OCI-M1 (cell line): Measurements from ENCODE around the gene ERICH6.
A peak's percentile ranks its signal among the peaks of the same experiment; 100 is the strongest.

Experiments
- DNase-seq: peaks from one replicate; lab custom pipeline; 2025; lab: John Stamatoyannopoulos, UW

The ERICH6 gene

DNA sequence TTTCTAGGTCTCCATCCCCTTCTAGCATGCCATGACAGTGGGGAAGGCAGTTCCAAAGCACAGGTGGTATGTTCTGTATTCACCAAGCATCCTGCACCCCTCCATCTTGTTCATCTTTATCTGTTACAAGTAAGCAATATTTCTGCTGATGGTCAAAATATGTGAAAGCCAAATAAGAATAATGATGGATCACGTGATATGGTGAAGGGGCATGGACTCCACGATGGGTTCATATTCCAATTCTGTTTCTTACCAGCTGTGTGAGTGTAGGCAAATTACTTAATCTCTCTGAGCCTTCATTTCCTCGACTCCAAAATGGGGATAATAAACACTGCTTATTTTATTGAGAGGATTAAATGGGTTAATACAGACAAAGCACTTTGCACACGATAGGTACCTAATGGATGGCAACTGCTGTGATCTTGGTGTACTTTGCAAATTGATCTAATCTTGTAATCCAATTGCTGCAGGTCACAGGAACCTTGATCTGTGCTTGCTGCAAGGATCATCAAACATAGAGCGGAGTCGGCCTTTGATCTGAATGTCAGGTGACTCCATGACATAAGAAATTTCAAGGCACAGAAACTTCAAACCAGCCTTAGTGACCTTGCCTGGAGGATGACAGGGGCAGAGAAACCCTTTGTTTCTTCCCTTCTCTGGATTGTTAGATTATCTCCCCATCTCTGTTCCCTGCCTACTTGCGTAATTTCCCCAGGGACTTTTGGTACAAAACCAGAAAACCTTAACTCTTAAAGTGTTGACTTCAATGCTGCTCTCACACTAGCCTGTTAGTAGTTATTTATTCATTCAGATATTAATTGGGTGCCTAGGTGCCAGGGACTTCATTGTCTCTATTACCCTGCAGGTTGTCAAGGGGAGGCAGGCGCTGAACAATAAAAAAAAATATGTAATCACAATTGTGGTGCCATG, 33.4 kb upstream of the ERICH6 start:
- peak; percentile 42 for DNase-seq

DNA sequence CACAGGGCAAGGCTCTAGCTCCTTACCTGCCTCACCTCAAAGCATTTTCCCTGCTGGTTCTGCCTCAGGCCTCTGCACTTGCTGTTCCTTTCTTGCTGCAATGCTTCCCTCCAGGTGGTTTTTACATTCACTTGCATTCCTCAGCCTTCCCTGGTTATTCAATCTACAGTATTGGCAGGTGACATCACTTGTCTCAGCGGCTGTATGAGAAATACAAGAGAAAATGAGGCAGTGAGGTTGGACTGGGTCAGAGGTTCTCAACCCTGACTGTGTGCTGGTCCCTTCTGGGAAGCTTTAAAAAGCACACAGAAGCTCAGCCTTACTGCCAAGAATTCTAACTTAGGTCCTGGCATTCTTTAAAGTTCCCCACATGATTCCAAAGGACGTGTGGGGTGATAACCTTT, 32.6 kb upstream of the ERICH6 start:
- no peak for DNase-seq

DNA sequence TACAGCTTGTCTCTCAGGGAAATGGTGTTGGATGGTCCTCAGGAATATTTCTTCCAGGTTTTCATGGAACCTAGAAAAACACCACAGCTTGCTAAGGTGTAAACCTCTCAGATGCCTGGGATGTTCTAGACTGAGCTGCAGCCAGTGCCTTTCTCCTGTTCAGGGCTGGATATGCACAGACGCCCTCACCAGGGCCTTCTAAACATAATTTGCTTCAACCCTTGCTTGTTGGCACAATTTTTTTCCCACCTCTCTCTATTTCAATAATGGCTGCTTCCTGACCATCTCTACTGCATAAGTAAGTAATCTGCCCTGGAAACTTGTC, 31.0 kb upstream of the ERICH6 start:
- no peak for DNase-seq

DNA sequence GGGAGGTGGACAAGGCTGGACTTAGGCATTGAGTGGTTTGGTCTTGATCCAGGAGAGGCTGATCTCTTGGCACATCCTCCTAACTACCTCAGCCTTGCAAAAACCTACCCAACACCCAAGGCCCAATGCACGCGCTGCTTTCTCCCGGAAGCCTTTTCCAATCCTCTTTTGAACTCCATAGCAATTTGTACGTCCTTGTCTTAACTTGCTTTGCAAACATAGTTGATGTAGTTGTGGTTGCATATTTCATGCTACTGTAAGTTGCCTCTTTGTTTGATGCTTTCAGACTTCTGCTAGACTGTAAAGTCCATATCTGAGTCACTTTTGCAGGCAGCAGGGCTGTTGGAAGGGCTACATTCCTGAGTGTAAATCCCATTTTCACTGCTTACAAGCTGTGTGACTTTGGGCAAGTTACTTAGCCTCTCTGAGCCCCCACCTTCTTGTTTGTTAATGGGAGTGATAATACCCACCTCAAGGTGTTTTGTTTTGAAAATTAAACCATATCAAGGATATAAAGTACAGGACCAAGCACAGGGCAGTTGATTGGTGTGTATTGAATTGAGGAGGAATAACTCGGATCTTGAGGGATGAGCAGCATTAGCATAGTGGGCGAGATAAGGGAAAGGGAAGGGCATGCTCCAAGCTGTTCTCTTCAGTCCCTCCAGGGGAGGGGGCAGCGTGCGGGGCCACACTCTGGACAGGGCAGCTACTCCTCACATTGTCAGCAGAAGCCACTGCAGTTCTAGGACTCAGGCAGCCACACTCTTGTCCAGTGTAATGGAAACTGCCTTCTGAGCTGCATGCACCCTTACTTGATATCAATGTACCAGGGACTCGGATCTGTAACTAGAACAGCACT, 30.4 kb upstream of the ERICH6 start:
- DNase-seq = peak; percentile 49

DNA sequence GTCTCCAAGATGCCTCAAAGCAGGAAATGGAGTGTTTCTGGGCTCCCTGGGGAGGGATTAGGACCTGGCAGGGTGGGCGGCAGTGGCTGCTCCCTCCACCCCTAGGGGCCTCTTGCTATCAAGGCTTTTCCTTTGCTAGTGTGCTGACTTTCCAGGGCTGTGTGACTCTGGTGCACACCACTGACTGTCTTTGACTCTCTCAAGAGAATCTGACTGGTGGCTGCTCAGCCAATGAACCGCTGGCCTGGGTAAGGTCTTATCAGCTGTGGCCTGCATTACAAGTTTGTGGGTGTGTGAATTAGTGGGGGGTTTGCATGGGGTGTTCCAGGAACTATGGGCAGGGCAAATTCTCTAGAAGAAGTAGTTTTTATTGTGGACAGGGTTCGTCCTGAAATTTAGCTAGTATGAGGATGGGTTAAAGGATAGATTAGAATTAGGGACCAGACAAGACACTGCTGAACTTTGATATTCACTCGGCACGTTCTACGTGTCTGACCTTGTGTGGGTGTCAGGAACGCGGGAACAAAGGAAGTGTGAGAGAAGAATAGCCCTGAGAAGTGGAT, 29.7 kb upstream of the ERICH6 start:
- DNase-seq = peak; percentile 91

DNA sequence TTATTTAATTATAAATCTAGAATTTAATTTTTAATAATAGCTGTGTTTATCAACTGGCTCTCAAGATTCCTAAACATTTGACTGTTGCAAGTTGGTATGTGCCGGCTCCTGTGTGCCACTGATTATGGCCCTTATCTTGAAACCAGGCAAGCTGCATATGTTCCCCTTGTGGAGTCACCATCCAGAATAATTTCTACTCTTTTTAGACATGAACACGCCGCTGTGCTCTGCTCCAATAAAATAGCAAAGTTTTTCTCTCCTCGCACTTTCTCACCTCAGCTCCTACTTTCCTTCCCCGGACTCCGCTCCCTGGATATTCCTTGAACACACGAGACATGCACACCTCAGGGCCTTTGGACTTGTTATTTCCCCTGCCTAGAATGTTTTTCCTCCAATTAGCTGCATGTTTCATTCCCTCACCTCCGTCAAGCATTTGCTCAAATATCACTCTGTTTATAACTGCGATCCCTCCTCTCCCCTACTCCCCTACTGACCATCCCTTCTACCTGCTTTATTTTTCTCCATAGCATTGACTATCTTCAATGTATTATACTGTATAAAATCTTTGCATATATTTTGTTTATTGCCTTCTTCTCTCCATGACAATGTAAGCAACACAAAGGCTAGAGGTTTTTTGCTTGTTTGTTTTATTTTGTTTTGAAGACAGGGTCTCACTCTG, 26.1 kb upstream of the ERICH6 start:
- peak; percentile 87 for DNase-seq

DNA sequence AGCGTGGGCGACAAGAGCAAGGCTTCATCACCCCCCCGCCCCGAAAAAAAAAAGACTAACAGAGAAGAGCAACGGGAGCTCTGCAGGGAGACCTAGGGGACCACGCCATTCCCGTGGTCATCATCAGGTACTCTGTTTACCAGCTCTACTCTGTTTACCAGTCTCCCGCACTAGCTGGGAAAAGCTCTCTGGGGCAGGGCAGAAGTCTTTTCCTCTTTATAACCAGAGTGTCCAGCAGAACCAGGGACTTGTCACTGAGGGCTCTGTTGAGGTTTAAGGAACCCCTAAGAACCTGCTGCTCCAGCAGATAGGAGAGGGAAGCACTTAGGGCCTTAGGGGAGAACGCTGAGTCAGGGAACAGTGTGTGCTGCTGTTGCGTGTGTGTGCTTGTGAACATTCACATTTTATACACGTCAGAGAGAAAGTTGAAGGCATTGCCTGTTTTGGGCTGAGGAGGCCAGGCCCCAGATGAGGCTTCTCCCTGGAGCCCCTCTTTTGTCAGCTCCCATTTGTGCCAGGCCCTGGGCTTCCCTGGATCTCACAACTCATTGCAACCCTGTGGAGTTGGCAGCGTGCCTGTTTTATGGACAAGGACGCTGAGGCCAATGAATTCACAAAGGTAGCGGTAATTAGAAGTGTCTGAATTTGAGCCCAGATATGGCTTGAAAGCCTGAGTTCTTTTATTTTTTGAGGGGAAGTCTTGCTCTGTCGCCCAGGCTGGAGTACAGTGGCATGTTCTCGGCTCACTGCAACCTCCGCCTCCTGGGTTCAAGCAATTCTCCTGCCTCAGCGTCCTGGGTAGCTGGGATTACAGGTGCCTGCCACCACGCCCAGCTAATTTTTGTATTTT, 24.2 kb upstream of the ERICH6 start:
- DNase-seq = peak; percentile 74

DNA sequence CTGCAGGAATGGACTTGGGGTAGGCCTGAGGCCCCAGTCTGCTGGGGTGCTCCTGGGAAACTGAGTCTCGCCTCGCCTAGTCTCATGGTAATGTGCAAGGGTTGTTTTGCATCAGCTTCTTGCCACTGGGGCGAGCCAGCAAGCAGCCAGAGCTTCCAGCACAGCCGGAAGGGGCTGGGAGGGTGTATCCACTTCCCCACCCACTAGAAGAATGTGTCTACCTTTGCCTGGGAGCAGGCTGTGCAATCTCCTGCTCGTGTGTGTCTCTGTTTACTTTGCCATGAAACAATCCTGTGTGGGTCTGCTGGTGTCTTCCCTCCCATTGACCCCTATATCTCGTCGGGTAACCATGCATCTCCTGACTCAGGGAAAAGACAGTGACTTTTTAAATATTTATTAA, 21.8 kb upstream of the ERICH6 start:
- DNase-seq = no peak

DNA sequence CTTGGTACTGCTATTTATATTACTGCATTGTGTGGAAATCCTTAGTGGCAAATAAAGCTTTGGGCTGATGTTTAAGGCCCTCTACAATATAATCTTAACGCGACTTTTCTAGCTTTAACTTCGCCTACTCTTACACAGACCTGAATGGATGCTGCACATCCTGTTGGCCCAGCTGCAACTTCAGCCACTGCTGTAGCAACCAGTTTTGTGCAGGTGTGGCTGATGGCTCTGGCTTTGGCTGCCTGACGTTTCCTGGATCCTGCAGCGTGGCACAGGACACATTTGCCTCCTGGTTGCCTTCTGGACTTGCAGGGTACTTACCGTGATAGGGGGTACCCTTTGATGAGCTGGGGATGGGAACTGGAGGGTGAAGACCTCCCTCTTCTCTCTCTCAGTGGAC, 20.2 kb upstream of the ERICH6 start:
- DNase-seq = no peak

DNA sequence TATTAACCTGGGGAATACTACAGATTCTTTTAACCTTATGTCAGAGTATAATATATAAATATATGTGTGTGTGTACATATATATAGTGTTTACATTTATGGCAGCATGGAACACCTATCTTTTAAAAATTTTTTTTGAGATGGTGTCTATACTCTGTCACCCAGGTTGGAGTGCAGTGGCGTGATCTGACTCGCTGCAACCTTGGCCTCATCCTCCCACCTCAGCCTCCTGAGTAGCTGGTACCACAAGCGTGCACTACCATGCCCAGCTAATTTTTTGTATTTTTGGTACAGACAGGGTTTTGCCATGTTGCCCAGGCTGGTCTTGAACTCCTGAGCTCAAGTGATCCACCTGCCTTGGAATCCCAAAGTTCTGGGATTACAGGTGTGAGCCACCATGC, 18.5 kb upstream of the ERICH6 start:
- DNase-seq = no peak

DNA sequence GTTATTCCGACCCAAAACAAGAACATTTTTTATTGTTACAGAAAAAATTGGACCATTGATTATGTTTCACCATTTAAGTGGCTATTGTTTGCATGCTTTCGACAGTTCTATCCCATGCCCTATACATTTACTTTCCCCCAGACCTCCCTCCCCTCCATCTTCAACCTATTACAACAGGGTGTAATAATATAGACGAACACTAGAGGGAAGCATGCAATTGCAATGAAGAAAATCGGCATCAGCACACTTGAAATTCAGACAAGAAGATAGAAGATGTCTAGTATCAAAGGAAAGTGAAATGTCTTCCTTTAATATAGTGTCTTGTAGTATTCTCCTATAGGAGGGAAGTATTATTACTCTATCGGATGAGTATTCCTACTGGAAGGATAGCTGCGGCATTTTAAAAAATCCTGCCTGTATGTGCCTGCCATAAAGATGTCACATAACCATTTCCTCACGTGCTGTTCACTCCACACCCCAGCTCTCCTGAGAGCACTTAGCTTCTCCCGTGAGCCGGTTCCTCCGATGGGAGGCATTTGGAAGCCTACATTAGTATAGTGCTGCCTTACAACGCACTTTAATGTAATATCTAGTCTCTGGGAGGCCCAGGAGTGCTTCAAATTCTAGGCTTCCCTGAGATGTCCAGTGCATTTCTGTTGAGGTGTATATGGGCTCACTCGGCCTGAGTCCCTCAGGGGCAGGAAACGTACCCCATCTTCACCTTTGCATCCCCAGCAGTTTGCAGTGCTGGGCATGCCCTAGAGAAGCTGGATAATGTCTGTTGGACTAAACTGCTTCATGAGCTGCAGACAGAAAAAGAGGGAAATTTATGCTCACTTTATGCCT, 17.8 kb upstream of the ERICH6 start:
- peak; percentile 68 for DNase-seq

DNA sequence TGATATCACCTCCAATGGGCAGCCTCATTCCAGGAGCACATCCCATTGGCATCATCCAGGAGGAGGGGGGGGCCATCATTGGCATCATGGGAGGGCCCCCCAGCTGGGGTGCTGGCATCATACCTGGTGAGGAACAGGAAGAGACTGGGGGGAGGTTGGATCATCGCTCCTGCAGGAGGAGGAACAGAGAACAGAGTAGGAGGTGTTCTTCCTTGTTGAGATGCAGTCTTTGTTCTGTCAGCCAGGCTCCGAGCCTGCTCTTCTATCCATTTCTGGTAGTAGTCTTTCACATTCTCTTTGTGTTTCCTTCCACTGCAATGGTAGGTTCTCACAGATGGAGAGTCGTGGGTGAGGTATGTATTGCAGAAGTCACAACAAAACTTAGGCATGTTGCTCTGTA, 16.7 kb upstream of the ERICH6 start:
- no peak for DNase-seq

DNA sequence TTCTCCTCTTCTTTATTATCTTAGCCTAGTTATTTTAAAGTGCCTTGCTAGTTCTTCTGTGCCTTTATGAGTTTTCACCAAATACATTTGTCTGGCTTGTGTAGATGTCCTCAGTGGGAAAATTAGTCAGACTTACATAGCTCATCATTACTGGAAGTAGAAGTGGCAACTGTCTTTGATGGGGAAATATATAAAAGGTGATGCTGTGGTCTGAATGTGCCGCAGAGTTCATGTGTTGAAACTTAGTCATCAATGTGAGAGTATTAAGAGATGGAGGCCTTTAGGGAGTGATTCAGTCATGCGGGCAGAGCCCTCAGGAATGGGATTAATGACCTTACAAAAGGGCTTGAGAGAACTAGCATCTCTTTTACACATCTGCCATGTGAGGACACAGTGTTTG, 6.4 kb upstream of the ERICH6 start:
- DNase-seq = no peak

DNA sequence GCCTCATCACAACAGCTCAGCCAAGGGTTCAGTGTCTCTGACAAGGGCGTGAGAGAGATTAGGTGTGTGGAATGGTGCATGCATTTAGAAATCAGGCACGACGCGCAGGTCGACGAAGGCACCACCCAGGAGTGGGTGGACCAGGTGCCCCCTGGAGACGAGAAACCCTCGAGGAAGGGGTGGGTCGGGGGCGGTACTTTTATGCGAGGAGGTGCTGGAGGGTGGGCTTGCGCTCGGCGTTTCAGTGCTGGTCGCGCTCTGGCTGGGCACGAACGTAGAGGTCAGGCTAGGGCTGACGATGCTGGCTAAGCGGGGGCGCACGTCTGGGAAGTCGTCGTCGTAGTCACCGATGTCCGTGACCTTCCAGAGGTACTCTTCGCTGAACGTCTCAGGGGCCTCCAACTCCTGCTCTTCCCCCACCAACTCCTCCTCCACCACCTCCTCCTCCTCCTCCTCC, 393 bp downstream of the ERICH6 start:
- DNase-seq = no peak

DNA sequence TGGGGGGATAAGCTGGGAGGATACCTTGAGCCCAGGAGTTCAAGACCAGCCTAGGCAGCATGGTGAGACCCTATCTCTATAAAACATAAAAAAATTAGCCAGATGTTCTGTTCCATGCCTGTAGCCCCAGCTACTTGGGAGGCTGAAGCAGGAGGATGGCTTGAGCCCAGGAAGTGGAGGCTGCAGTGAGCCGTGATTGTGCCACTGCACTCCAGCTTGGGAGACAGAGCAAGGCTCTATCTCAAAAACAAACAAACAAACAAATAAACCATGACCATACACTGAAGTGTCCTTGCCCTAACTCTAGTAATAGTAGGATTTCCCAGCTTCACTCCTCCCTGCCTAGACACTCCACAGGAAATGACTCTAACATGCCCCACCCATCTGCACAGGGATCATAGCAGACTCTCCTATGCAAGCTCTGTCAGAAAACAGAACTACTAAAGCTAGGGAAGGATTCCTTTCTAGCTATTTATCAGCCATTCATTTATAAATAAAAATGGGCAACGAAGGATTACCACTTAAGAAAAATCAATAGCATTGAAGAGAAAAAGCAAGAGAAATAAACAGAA, 4.6 kb downstream of the ERICH6 start:
- DNase-seq = peak; percentile 29

DNA sequence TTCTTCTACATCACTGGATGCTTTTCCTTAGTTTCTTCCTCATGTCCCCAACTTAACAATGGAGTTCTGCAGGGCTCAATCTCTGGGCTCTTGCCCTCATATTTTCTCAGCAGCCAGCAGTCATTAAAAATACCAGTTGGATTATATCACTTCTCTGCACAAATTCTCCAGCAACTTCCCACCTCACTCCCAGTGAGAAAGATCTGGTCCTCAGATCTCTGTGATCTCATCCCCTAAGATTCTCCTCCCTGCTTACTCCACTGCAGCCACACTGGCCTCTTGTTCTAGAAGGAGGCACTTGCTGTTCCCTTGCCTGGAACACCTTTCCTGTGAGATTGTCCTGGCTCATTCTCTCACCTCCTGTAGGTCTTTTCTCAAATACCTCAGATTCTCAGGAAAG, 6.1 kb downstream of the ERICH6 start:
- no peak for DNase-seq

DNA sequence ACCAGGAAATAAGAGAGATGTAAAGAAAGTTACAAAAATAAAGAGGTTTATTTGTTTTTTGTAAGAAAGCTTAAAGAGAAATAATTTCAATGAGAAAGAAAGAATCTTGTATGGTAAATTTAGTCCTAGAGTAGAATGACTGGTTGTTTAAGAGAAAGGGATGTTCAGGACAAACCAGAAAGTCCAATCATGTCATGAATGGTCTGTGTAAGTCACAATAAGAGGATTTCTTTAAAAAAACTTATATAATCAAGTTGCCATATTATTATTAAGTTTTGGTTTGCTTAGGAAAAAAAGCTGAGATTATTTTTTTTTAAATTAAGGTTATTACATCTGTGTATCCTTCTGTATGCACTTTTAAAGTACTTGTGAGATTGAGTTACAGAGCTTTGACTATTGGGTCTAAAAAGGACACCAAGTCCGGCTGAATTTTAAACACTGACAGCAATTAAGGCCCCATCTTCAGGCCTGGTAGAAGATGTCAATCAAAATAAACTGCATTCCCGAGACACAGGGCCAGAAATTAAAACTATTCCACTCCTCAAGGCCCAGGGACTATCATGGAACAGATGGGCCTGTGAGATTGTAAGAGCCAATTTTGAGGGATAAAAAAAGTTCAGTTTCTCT, 12.2 kb downstream of the ERICH6 start:
- peak; percentile 10 for DNase-seq

DNA sequence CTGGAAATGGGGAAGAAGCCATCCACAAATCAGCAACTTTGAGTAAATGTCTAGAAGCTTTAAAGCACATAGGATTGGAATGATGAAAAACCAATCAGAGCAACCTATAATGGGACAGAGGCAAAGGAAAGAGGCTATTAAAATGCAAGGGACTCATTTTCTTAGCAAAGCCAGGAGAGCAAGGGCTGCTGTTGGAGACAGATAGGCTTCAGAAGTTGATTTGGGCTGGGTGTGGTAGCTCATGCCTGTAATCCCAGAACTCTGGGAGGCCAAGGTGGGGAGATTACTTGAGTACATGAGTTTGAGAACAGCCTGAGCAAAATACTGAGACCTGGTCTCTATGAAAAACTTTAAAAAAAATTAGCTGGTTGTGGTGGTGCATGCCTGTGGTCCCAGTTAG, 16.1 kb downstream of the ERICH6 start:
- DNase-seq = no peak

DNA sequence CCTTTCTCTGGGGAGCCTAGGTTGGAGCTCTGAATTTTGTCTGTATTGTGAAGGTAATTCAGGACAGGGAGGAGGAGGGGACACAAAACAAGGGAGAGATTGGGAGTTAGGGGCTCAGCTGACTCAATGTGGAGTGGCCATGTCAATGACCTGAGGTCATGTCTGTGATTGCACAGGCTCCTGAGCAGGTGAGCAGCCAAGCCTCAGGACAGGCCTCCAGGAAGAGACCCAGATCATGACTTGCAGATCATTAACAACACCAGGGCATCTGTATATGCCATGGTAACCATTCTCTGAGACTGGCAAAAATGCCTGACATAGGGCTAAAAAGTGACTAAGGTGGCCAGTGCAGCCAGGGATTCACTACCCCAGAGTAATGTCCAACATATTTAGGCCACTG, 20.9 kb downstream of the ERICH6 start:
- DNase-seq = no peak

DNA sequence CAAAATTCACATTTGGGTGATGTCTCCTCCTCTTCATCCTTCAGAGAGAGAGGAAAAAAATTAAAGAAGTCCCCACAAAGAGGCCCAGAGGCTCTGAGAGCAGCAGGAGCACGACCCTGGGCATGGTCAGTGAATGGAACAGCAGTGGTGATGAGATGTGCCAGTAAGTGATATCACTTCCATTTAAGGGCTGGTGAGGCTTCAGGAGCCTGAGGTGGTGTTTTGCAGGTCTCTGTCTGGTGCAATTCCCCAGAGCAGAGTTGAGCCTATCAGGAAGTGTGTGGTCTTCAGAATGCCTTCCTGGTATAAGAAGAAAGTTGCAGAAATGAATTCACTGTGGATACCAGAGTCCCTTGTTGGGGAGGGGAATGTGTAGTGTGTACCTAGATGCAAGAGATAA, 21.4 kb downstream of the ERICH6 start:
- no peak for DNase-seq
